ENCODE results near the gene PREPL. TPM values are rescaled to one million over a fixed set of nuclear protein-coding genes. Genes with fewer than 3 reads are reported as not detected.

The PREPL gene
- total RNA-seq, 6 experiments from 2014 or later = 13.6 to 20.8 (median 19.6) TPM

GRCh38 chr2:44329343-44329742 lies 32.0 kb downstream of the PREPL start:
- intact Hi-C loops (cut with DNase I) = no loop called here
- no peaks in the 10 kb centered on the region for H3K27me3 ChIP-seq
- no peaks in the 10 kb centered on the region for H3K9me3 ChIP-seq
- no peak for ATAC-seq
- no peak for DNase-seq
- peaks cover 0 to 30% (median 0%) of the 10 kb centered on the region in 4 donors for H3K36me3 ChIP-seq
- H3K27ac ChIP-seq = no peak overlapping the region
- peaks cover 0 to 2% (median 0%) of the 10 kb centered on the region in 4 donors for H3K4me1 ChIP-seq
- H3K4me3 ChIP-seq = no peak overlapping the region
- no peak for TF ChIP-seq POLR2A (IDR thresholded peaks at IDR 0.05)
- TF ChIP-seq CTCF (IDR thresholded peaks at IDR 0.05) = no peak
- 95% methylated on average over 2 of the region's 2 CpGs for WGBS (ENCODE audit: insufficient coverage, low coverage, low lambda C conversion rate, missing lambda C conversion rate)

GRCh38 chr2:44328750-44329149 lies 32.5 kb downstream of the PREPL start:
- H3K9me3 ChIP-seq = no peaks in the 10 kb centered on the region
- H3K4me3 ChIP-seq = no peak overlapping the region
- ATAC-seq (no peak), DNase-seq (no peak)
- H3K36me3 ChIP-seq = peaks cover 0 to 32% (median 0%) of the 10 kb centered on the region in 4 donors
- H3K27ac ChIP-seq = no peak overlapping the region
- H3K27me3 ChIP-seq = no peaks in the 10 kb centered on the region
- 94% methylated on average over 2 of the region's 2 CpGs for WGBS (ENCODE audit: insufficient coverage, low coverage, low lambda C conversion rate, missing lambda C conversion rate)
- intact Hi-C loops (cut with DNase I) = no loop called here
- no peak for TF ChIP-seq POLR2A (IDR thresholded peaks at IDR 0.05)
- no peak for TF ChIP-seq CTCF (IDR thresholded peaks at IDR 0.05)
- peaks cover 0 to 2% (median 0%) of the 10 kb centered on the region in 4 donors for H3K4me1 ChIP-seq

- H3K9me3 ChIP-seq = no peaks in the 10 kb centered on the region
- WGBS (ENCODE audit: insufficient coverage, low coverage, low lambda C conversion rate, missing lambda C conversion rate) = 86% methylated on average over 12 of the region's 13 CpGs
- H3K4me3 ChIP-seq = no peak overlapping the region
- H3K27ac ChIP-seq = no peak overlapping the region
- ATAC-seq (no peak), DNase-seq (no peak)
- TF ChIP-seq CTCF (IDR thresholded peaks at IDR 0.05) (no peak), POLR2A (IDR thresholded peaks at IDR 0.05) (no peak)
- H3K4me1 ChIP-seq = peaks cover 0 to 2% (median 0%) of the 10 kb centered on the region in 4 donors
- intact Hi-C loops (cut with DNase I) = no loop called here
- H3K27me3 ChIP-seq = no peaks in the 10 kb centered on the region
- H3K36me3 ChIP-seq = peaks cover 0 to 47% (median under 1%) of the 10 kb centered on the region in 4 donors
These were observed 34.6 kb downstream of the PREPL start for GRCh38 chr2:44326548-44327264.

- Histone ChIP-seq H3K27me3 (no peaks in the 10 kb centered on the region), H3K9me3 (no peaks in the 10 kb centered on the region), H3K4me1 (peaks cover 0 to 2% (median 0%) of the 10 kb centered on the region in 4 donors), H3K27ac (no peak overlapping the region), H3K4me3 (no peak overlapping the region), H3K36me3 (peaks cover 0 to 51% (median 4%) of the 10 kb centered on the region in 4 donors)
- WGBS (ENCODE audit: insufficient coverage, low coverage, low lambda C conversion rate, missing lambda C conversion rate) = 91% methylated on average over 4 of the region's 4 CpGs
- no peak for ATAC-seq
- no peak for DNase-seq
- TF ChIP-seq CTCF (IDR thresholded peaks at IDR 0.05) (no peak), POLR2A (IDR thresholded peaks at IDR 0.05) (no peak)
- intact Hi-C loops (cut with DNase I) = no loop called here
These were observed 35.4 kb downstream of the PREPL start for GRCh38 chr2:44325897-44326296.

All from right lobe of liver (tissue), 6 donors.